ENCODE measurements around the gene HTT. TPM values are rescaled to one million over a fixed set of nuclear protein-coding genes. Genes with fewer than 3 reads are reported as not detected.

The HTT gene
- total RNA-seq, 1 donor from 2014 or later, result 38.5 TPM

DNA sequence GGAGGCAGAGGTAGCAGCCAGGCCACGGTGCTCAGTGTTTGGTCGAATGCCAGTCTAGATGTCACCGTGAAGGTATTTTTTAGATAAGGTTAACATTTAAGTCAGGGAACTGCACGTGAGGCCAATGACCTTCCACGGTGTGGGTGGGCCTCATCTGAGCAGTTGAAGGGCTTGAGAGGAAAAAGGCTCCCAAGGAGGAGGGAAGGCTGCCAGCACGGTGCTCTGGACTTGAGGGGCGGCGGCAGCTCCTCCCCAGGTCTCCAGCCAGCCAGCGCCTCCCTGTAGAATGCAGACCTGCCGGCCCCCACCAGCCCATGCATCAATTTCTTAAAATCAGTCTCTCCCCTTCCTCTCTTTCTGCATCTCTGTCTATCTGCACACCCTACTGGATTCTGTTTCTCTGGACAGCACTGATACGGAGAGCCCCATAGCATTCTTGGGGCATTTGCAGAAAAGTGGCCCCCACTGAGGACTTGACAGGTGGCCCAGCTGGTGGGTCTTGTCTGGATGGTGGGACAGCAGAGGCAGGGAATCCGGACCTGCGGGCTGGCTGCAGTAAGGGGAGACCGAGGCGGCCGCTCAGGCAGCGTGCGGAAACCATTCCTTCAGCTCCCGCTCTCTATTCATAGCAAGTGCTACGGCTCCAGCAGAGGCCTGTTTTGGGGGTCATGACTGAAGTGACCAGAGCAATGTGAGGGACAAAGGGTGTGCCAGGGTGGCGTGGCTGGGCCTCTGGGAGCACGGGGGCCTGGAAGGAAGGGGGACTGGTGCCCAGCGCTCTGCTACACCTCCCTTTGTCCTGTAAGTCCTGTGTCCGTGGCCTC lies 210.5 kb downstream of the HTT start:
- peaks cover 10% of the 10 kb centered on the region for H3K9me3 Mint-ChIP-seq (ENCODE audit: low read depth)
- H3K4me3 Mint-ChIP-seq (ENCODE audit: unreplicated experiment), result no peak overlapping the region
- no peak for DNase-seq (ENCODE audit: low spot score)
- no peaks in the 10 kb centered on the region for H3K4me1 Mint-ChIP-seq (ENCODE audit: low read depth)
- TF ChIP-seq, protein P1, sequence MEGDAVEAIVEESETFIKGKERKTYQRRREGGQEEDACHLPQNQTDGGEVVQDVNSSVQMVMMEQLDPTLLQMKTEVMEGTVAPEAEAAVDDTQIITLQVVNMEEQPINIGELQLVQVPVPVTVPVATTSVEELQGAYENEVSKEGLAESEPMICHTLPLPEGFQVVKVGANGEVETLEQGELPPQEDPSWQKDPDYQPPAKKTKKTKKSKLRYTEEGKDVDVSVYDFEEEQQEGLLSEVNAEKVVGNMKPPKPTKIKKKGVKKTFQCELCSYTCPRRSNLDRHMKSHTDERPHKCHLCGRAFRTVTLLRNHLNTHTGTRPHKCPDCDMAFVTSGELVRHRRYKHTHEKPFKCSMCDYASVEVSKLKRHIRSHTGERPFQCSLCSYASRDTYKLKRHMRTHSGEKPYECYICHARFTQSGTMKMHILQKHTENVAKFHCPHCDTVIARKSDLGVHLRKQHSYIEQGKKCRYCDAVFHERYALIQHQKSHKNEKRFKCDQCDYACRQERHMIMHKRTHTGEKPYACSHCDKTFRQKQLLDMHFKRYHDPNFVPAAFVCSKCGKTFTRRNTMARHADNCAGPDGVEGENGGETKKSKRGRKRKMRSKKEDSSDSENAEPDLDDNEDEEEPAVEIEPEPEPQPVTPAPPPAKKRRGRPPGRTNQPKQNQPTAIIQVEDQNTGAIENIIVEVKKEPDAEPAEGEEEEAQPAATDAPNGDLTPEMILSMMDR (IDR thresholded peaks at IDR 0.05), result no peak
- peaks cover 12% of the 10 kb centered on the region for H3K36me3 Mint-ChIP-seq (ENCODE audit: low read depth)
- H3K27me3 Mint-ChIP-seq (ENCODE audit: low read depth), result no peaks in the 10 kb centered on the region
- no peak overlapping the region for H3K27ac Mint-ChIP-seq (ENCODE audit: unreplicated experiment)

DNA sequence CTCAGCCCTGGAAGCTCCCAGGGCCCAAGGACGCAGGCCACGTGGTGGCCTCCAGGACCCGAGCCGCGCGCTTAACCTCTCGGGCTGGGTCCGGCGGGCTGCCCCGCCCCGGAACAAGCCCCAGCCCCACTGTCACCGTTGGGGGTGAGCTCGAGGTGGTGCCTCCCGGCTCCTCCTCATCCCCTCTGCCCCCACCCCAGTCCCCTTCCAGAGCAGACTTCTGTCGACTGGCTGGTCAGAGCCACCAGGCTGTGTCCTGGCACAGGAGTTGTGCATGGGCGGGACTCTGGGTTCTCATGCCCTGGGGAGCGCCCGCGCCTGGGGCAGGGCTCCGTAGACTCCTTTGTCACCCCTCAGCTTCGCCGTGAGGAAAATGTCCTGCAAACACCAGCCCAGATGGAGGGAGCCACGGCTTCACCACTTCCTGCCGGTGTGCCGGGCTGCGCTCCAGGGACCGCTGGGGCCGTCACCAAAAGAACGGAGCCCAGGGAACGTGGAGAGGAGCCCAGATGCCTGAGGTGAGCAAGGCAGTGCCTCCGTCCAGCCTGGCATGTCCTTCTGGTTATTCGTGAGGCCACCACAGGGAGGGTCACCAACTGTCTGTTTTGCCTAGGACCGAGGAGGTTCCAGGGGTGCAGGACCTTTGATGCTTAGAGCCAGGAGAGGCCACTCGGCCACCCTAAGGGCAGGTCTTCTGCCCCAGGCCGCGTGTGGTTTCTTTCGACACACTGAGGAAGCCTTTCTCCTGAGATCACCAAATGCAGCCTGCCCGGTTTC lies 211.3 kb downstream of the HTT start:
- Mint-ChIP-seq H3K27me3 (ENCODE audit: low read depth) (no peaks in the 10 kb centered on the region), H3K27ac (ENCODE audit: unreplicated experiment) (no peak overlapping the region), H3K9me3 (ENCODE audit: low read depth) (peaks cover 9% of the 10 kb centered on the region), H3K4me3 (ENCODE audit: unreplicated experiment) (no peak overlapping the region), H3K4me1 (ENCODE audit: low read depth) (no peaks in the 10 kb centered on the region), H3K36me3 (ENCODE audit: low read depth) (peaks cover 9% of the 10 kb centered on the region)
- no peak for DNase-seq (ENCODE audit: low spot score)
- TF ChIP-seq, protein P1 (IDR thresholded peaks at IDR 0.05), result no peak

DNA sequence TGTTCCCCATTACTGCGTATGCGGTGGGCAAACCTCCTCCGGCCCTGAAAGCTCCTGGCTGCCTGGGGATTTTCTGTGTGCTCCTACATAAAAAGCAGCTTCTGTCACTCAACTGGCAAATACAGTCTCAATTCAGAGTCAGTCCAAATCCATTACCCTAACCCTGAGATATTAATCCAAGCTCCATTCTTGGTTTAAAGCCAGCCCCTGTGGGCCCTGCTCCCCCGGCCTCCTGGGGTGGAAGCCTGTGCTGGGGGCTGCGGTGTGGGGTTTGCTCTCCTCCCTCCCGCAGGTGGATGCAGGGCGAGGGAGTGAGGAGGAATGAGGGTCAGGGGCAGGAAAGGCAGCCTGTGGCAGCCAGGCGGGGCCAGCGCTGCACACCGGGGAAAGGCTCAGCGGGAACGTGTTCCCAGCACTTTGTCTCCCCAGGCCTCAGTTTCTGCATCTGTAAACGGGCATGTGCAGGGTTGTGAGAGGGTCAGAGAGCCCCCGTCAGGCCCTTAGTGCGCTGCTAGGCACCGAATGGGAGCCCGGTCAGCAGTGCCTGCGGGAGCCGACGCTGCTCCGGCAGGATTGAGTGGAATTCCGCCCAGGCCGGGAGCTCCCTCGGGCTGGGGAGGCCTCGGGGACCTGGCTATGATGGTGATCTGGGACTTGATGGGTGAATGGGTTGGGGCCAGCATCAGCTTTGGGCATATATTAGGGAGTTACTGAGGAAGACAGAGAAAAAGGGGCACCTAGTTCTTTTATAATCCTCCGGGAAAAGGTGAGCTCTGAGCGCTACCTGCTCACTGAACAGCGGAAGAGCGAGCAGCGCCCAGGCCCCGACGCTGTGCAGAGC lies 212.1 kb downstream of the HTT start:
- peaks cover 5% of the 10 kb centered on the region for H3K36me3 Mint-ChIP-seq (ENCODE audit: low read depth)
- H3K9me3 Mint-ChIP-seq (ENCODE audit: low read depth), result peaks cover 4% of the 10 kb centered on the region
- no peak for DNase-seq (ENCODE audit: low spot score)
- H3K4me1 Mint-ChIP-seq (ENCODE audit: low read depth), result peaks cover 3% of the 10 kb centered on the region
- no peaks in the 10 kb centered on the region for H3K27me3 Mint-ChIP-seq (ENCODE audit: low read depth)
- H3K27ac Mint-ChIP-seq (ENCODE audit: unreplicated experiment), result no peak overlapping the region
- no peak overlapping the region for H3K4me3 Mint-ChIP-seq (ENCODE audit: unreplicated experiment)
- TF ChIP-seq, protein P1 (IDR thresholded peaks at IDR 0.05), result no peak

DNA sequence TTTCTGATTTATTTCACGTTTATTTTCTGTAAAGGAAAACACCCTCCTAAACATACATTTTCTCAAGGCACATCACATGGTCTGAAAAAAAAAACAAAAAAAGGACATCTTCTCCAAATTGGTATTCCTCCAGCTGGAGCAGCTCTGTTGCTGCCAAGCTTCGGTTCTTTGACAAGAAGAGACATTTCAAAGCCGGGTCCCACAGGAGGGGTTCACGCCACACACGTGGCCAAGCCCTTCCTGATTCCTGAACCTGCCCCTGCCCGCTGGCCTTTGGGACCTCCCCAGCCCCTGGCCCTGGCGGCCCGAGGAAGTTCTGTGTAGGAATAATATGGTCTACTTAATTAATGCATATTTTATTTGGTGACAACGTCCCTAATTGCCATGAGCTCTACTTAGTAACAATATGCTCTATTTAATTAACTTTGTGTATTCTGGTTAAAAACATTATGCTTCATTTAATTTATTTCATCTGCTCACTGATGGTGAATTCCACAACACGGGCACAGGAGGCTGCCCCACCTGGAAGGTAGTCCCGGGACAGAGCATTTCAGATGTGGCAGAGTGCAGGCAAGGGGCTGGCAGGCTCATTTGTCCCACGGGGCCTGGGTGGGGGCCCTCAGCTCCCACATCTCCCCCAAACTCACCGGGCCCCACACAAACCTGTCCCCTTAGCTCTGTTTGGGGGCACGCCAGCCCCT lies 212.9 kb downstream of the HTT start:
- H3K27me3 Mint-ChIP-seq (ENCODE audit: low read depth), result no peaks in the 10 kb centered on the region
- no peak overlapping the region for H3K27ac Mint-ChIP-seq (ENCODE audit: unreplicated experiment)
- TF ChIP-seq, protein P1 (IDR thresholded peaks at IDR 0.05), result no peak
- H3K36me3 Mint-ChIP-seq (ENCODE audit: low read depth), result peaks cover 2% of the 10 kb centered on the region
- H3K4me1 Mint-ChIP-seq (ENCODE audit: low read depth), result peaks cover 6% of the 10 kb centered on the region
- no peak overlapping the region for H3K4me3 Mint-ChIP-seq (ENCODE audit: unreplicated experiment)
- no peaks in the 10 kb centered on the region for H3K9me3 Mint-ChIP-seq (ENCODE audit: low read depth)
- DNase-seq (ENCODE audit: low spot score), result no peak

Measured in chondrocyte (in vitro differentiated cells).